Testis (tissue), 2 donors: Measurements from ENCODE around the gene COL9A3.

Source experiments
- CTCF ChIP-seq, 3 experiments: fragments of 450-650 bp in 2 of 3; fragments of 200-600 bp in 1 of 3; sonication (generic) in 1 of 3; IDR thresholded peaks; one replicate each; pipeline ENCODE4 v1.5.1; 2016 to 2019; ENCODE audit warnings: antibody characterized with exemption in 3 of 3, mild to moderate bottlenecking in 2 of 3, moderate library complexity in 1 of 3
- POLR2A ChIP-seq: fragments of 450-650 bp; IDR thresholded peaks from one replicate; pipeline ENCODE4 v1.6.1; 2017; ENCODE audit warnings: antibody characterized with exemption, mild to moderate bottlenecking, moderate library complexity

- TF ChIP-seq POLR2A (no peak), CTCF (IDR thresholded peaks at IDR 0.05) (no peak)
Observed at GRCh38 chr20:62824476-62825332, 7.9 kb downstream of the COL9A3 start.
